ACC112 (cell line): Measurements from ENCODE around the gene INPP5A.
"Not testable (repeated sequence)": the region's sequence is repeated elsewhere in the genome, so short reads cannot be mapped to it uniquely, and the experiment has no call there.

ENCODE experiments used
- H2AFZ ChIP-seq: fragments of 200-600 bp; sonication (generic); one replicate; pipeline ENCODE4 v1.6.0; 2017; ENCODE audit warnings: antibody characterized with exemption, low read length; ENCODE audit not compliant: unreplicated experiment
- H3K27ac ChIP-seq: fragments of 200-600 bp; sonication (generic); 2 replicates; pipeline ENCODE4 v1.5.1; 2014; ENCODE audit warnings: low read depth, mild to moderate bottlenecking, antibody characterized with exemption, low read length, moderate library complexity
- H3K27me3 ChIP-seq: fragments of 200-600 bp; sonication (generic); 2 replicates; pipeline ENCODE4 v1.6.1; 2014; ENCODE audit warnings: mild to moderate bottlenecking, antibody characterized with exemption, low read length, moderate library complexity, mixed read lengths; ENCODE audit not compliant: insufficient read depth
- H3K36me3 ChIP-seq: fragments of 200-600 bp; sonication (generic); 2 replicates; pipeline ENCODE4 v1.6.1; 2016; ENCODE audit warnings: mild to moderate bottlenecking, antibody characterized with exemption, low read length, moderate library complexity, mixed read lengths; ENCODE audit not compliant: insufficient read depth
- H3K4me1 ChIP-seq: fragments of 200-600 bp; sonication (generic); one replicate; pipeline ENCODE4 v1.6.1; 2016; ENCODE audit warnings: low read length, mixed read lengths; ENCODE audit not compliant: insufficient read depth, unreplicated experiment, control insufficient read depth
- H3K4me3 ChIP-seq: fragments of 200-600 bp; sonication (generic); 2 replicates; pipeline ENCODE4 v1.5.1; 2014; ENCODE audit warnings: mild to moderate bottlenecking, low read depth, low read length
- H3K79me2 ChIP-seq: fragments of 200-600 bp; sonication (generic); one replicate; pipeline ENCODE4 v1.6.0; 2016; ENCODE audit warnings: low read length; ENCODE audit not compliant: control insufficient read depth, unreplicated experiment, insufficient read depth

The INPP5A gene

GRCh38 chr10:132792099-132792498 lies 254.5 kb downstream of the INPP5A start:
- not testable (repeated sequence) for H3K4me3 ChIP-seq, H3K27ac ChIP-seq, H3K36me3 ChIP-seq, H3K79me2 ChIP-seq, H3K4me1 ChIP-seq, H2AFZ ChIP-seq
- peaks cover 43% of the 10 kb centered on the region for H3K27me3 ChIP-seq

GRCh38 chr10:132792796-132793195 lies 255.2 kb downstream of the INPP5A start:
- no peak overlapping the region for H3K4me3 ChIP-seq
- no peak overlapping the region for H2AFZ ChIP-seq
- no peaks in the 10 kb centered on the region for H3K36me3 ChIP-seq
- H3K27me3 ChIP-seq, result peaks cover 37% of the 10 kb centered on the region
- H3K79me2 ChIP-seq, result no peaks in the 10 kb centered on the region
- no peak overlapping the region for H3K27ac ChIP-seq
- no peaks in the 10 kb centered on the region for H3K4me1 ChIP-seq

- H3K27ac ChIP-seq, result no peak overlapping the region
- H3K36me3 ChIP-seq, result no peaks in the 10 kb centered on the region
- no peak overlapping the region for H3K4me3 ChIP-seq
- peaks cover 33% of the 10 kb centered on the region for H3K27me3 ChIP-seq
- H3K4me1 ChIP-seq, result no peaks in the 10 kb centered on the region
- H2AFZ ChIP-seq, result no peak overlapping the region
- no peaks in the 10 kb centered on the region for H3K79me2 ChIP-seq
Observed at GRCh38 chr10:132793213-132793612, 255.6 kb downstream of the INPP5A start.

GRCh38 chr10:132793871-132794849 lies 256.6 kb downstream of the INPP5A start:
- Histone ChIP-seq H2AFZ (no peak overlapping the region), H3K4me3 (no peak overlapping the region), H3K4me1 (no peaks in the 10 kb centered on the region), H3K27me3 (peaks cover 24% of the 10 kb centered on the region), H3K27ac (no peak overlapping the region), H3K79me2 (no peaks in the 10 kb centered on the region), H3K36me3 (no peaks in the 10 kb centered on the region)

GRCh38 chr10:132796846-132797245 lies 259.3 kb downstream of the INPP5A start:
- Histone ChIP-seq H3K36me3 (no peaks in the 10 kb centered on the region), H3K4me1 (no peaks in the 10 kb centered on the region), H2AFZ (no peak overlapping the region), H3K4me3 (no peak overlapping the region), H3K79me2 (no peaks in the 10 kb centered on the region), H3K27me3 (peaks cover 6% of the 10 kb centered on the region; the same call in 1 of the 2 replicates), H3K27ac (no peak overlapping the region)

GRCh38 chr10:132797986-132798385 lies 260.4 kb downstream of the INPP5A start:
- not testable (repeated sequence) for H3K27me3 ChIP-seq, H3K27ac ChIP-seq, H3K4me1 ChIP-seq, H2AFZ ChIP-seq, H3K4me3 ChIP-seq, H3K36me3 ChIP-seq, H3K79me2 ChIP-seq

- Histone ChIP-seq H2AFZ (no peak overlapping the region), H3K36me3 (no peaks in the 10 kb centered on the region), H3K4me1 (no peaks in the 10 kb centered on the region), H3K27ac (no peak overlapping the region), H3K4me3 (no peak overlapping the region), H3K27me3 (peaks cover 6% of the 10 kb centered on the region; the same call in 1 of the 2 replicates), H3K79me2 (no peaks in the 10 kb centered on the region)
Observed at GRCh38 chr10:132798403-132798802, 260.8 kb downstream of the INPP5A start.

GRCh38 chr10:132798876-132799275 lies 261.3 kb downstream of the INPP5A start:
- Histone ChIP-seq H3K4me1 (no peaks in the 10 kb centered on the region), H3K36me3 (no peaks in the 10 kb centered on the region), H3K4me3 (no peak overlapping the region), H3K27me3 (peaks cover 6% of the 10 kb centered on the region; the same call in 1 of the 2 replicates), H2AFZ (no peak overlapping the region), H3K27ac (no peak overlapping the region), H3K79me2 (no peaks in the 10 kb centered on the region)

GRCh38 chr10:132799865-132800264 lies 262.3 kb downstream of the INPP5A start:
- no peak overlapping the region for H2AFZ ChIP-seq
- peaks cover 6% of the 10 kb centered on the region; the same call in 1 of the 2 replicates for H3K27me3 ChIP-seq
- H3K79me2 ChIP-seq, result no peaks in the 10 kb centered on the region
- H3K4me3 ChIP-seq, result no peak overlapping the region
- no peak overlapping the region for H3K27ac ChIP-seq
- no peaks in the 10 kb centered on the region for H3K36me3 ChIP-seq
- no peaks in the 10 kb centered on the region for H3K4me1 ChIP-seq

GRCh38 chr10:132802048-132802447 lies 264.5 kb downstream of the INPP5A start:
- H3K27ac ChIP-seq, result no peak overlapping the region
- no peaks in the 10 kb centered on the region for H3K36me3 ChIP-seq
- no peak overlapping the region for H2AFZ ChIP-seq
- no peaks in the 10 kb centered on the region for H3K79me2 ChIP-seq
- H3K4me3 ChIP-seq, result no peak overlapping the region
- H3K4me1 ChIP-seq, result no peaks in the 10 kb centered on the region
- no peaks in the 10 kb centered on the region; the same call in 1 of the 2 replicates for H3K27me3 ChIP-seq
